HL-60 (cell line): ENCODE measurements around the gene PLCG1.

Source experiments
- GABPA ChIP-seq: IDR thresholded peaks from 2 replicates; pipeline ENCODE4 v1.6.1; 2012; ENCODE audit warnings: low read depth
- POLR2AphosphoS5 ChIP-seq: IDR thresholded peaks from 2 replicates; pipeline ENCODE4 v1.6.1; 2012; ENCODE audit warnings: low read depth
- SPI1 ChIP-seq: IDR thresholded peaks from 2 replicates; pipeline ENCODE4 v1.6.1; 2012; ENCODE audit warnings: low read depth, mild to moderate bottlenecking, borderline replicate concordance
- TF ChIP-seq, protein P1 (sequence below): IDR thresholded peaks from 2 replicates; pipeline ENCODE4 v1.6.1; 2012; ENCODE audit warnings: low read depth; ENCODE audit not compliant: insufficient replicate concordance
- TF ChIP-seq, protein P2 (sequence below): IDR thresholded peaks from one replicate; pipeline ENCODE4 v1.5.1; 2011; ENCODE audit warnings: low read length, control low read depth, inconsistent platforms; ENCODE audit not compliant: insufficient read depth

DNA sequence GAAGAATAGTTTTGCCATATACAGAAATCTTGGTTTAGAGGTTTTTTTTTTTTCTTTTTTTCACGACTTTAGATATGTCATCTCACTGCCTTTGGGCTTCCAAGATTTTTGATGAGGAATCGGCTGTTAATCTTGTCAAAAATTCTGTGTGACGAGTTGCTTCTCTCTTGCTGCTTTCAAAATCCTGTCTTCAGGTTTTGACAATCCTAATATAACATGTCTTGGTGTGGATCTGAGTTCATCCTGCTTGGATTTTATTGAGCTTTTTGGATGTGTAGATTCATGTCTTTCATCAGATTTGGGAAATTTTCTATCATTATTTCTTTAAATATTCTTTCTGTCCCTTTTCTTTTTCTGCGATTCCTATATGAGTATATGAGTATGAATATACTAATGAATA lies 61.1 kb downstream of the PLCG1 start:
- TF ChIP-seq, protein P1, sequence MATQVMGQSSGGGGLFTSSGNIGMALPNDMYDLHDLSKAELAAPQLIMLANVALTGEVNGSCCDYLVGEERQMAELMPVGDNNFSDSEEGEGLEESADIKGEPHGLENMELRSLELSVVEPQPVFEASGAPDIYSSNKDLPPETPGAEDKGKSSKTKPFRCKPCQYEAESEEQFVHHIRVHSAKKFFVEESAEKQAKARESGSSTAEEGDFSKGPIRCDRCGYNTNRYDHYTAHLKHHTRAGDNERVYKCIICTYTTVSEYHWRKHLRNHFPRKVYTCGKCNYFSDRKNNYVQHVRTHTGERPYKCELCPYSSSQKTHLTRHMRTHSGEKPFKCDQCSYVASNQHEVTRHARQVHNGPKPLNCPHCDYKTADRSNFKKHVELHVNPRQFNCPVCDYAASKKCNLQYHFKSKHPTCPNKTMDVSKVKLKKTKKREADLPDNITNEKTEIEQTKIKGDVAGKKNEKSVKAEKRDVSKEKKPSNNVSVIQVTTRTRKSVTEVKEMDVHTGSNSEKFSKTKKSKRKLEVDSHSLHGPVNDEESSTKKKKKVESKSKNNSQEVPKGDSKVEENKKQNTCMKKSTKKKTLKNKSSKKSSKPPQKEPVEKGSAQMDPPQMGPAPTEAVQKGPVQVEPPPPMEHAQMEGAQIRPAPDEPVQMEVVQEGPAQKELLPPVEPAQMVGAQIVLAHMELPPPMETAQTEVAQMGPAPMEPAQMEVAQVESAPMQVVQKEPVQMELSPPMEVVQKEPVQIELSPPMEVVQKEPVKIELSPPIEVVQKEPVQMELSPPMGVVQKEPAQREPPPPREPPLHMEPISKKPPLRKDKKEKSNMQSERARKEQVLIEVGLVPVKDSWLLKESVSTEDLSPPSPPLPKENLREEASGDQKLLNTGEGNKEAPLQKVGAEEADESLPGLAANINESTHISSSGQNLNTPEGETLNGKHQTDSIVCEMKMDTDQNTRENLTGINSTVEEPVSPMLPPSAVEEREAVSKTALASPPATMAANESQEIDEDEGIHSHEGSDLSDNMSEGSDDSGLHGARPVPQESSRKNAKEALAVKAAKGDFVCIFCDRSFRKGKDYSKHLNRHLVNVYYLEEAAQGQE, result no peak
- TF ChIP-seq, protein P2, sequence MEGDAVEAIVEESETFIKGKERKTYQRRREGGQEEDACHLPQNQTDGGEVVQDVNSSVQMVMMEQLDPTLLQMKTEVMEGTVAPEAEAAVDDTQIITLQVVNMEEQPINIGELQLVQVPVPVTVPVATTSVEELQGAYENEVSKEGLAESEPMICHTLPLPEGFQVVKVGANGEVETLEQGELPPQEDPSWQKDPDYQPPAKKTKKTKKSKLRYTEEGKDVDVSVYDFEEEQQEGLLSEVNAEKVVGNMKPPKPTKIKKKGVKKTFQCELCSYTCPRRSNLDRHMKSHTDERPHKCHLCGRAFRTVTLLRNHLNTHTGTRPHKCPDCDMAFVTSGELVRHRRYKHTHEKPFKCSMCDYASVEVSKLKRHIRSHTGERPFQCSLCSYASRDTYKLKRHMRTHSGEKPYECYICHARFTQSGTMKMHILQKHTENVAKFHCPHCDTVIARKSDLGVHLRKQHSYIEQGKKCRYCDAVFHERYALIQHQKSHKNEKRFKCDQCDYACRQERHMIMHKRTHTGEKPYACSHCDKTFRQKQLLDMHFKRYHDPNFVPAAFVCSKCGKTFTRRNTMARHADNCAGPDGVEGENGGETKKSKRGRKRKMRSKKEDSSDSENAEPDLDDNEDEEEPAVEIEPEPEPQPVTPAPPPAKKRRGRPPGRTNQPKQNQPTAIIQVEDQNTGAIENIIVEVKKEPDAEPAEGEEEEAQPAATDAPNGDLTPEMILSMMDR, result no peak
- TF ChIP-seq POLR2AphosphoS5 (no peak), GABPA (no peak), SPI1 (no peak)
